Breast epithelium (tissue), 3 donors: ENCODE results near the gene ZNF148.

Source experiments
- CTCF ChIP-seq, 3 donors: fragments of 450-650 bp; IDR thresholded peaks; one replicate each; pipeline ENCODE4 v1.5.1; 2016 to 2017; ENCODE audit warnings: antibody characterized with exemption in 3 of 3, mild to moderate bottlenecking in 3 of 3, moderate library complexity in 3 of 3
- POLR2A ChIP-seq: fragments of 450-650 bp; IDR thresholded peaks from one replicate; pipeline ENCODE4 v1.6.1; 2016; ENCODE audit warnings: antibody characterized with exemption, mild to moderate bottlenecking, moderate library complexity

DNA sequence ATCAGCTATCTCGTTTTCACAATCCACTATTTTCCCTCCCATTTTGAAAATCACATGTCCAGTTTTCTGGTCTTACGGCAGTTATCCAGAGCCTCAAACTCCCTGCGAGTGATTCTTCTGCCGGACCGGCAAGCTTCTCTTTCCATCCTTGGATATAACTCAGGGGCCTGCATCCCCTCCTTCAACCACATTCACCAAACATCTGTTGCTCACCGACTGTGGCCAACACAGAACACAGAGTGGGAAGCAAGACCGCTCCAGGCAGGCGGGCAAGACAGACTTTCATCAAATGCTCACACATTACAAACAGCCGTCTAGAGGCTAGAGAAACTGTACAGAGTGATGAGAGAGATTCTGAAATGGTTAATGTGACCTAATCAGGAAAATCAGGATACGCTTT lies 154.9 kb downstream of the ZNF148 start:
- TF ChIP-seq POLR2A (no peak), CTCF (IDR thresholded peaks at IDR 0.05) (no peak)
